B cell (primary cell): ENCODE measurements around the gene CADM1.

Experiments
- EZH2 ChIP-seq: IDR thresholded peaks from 2 replicates; pipeline ENCODE4 v1.6.1; 2012; ENCODE audit warnings: borderline replicate concordance, low read depth, mild to moderate bottlenecking, moderate library complexity, low read length; ENCODE audit not compliant: insufficient read depth, poor library complexity, severe bottlenecking
- TF ChIP-seq, protein P1 (sequence below): fragments of 200-600 bp; IDR thresholded peaks from one replicate; pipeline ENCODE4 v1.8.0; 2022; ENCODE audit warnings: antibody characterized with exemption, mild to moderate bottlenecking

DNA sequence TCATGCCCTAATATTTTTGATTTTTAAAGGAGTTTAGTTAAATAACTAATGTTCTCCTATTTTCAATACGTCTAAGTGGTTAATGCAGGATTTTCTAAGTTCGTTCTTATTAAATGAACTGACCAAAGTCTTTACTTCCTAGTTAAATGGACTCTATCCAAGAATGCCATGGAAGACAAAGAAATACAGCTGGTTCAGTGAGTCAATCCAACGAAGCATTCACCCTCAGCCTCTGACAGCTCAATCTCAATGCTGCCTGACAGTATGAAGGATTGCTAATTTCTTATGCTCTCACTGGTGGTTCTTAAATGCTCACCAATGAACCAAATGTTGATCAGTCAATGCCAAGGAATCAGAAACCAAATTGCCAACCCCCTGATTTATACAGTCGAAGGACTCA is 219.4 kb downstream of the CADM1 start:
- TF ChIP-seq, protein P1, sequence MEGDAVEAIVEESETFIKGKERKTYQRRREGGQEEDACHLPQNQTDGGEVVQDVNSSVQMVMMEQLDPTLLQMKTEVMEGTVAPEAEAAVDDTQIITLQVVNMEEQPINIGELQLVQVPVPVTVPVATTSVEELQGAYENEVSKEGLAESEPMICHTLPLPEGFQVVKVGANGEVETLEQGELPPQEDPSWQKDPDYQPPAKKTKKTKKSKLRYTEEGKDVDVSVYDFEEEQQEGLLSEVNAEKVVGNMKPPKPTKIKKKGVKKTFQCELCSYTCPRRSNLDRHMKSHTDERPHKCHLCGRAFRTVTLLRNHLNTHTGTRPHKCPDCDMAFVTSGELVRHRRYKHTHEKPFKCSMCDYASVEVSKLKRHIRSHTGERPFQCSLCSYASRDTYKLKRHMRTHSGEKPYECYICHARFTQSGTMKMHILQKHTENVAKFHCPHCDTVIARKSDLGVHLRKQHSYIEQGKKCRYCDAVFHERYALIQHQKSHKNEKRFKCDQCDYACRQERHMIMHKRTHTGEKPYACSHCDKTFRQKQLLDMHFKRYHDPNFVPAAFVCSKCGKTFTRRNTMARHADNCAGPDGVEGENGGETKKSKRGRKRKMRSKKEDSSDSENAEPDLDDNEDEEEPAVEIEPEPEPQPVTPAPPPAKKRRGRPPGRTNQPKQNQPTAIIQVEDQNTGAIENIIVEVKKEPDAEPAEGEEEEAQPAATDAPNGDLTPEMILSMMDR: no peak
- TF ChIP-seq EZH2: no peak
